Measurements from ENCODE around the gene NCOA1.
"Not testable (repeated sequence)": the region's sequence is repeated elsewhere in the genome, so short reads cannot be mapped to it uniquely, and the experiment has no call there.

The NCOA1 gene

GRCh38 chr2:24579053-24579803, 88.2 kb downstream of the NCOA1 start:
- H3K27ac ChIP-seq: no peak overlapping the region
- in situ Hi-C loops (cut with HindIII; ENCODE audit: low pct_ligation_motif_present, low sequenced_read_pairs): no loop called here
- no peaks in the 10 kb centered on the region for H3K27me3 ChIP-seq (replicated peaks)
- TF ChIP-seq, protein P1, sequence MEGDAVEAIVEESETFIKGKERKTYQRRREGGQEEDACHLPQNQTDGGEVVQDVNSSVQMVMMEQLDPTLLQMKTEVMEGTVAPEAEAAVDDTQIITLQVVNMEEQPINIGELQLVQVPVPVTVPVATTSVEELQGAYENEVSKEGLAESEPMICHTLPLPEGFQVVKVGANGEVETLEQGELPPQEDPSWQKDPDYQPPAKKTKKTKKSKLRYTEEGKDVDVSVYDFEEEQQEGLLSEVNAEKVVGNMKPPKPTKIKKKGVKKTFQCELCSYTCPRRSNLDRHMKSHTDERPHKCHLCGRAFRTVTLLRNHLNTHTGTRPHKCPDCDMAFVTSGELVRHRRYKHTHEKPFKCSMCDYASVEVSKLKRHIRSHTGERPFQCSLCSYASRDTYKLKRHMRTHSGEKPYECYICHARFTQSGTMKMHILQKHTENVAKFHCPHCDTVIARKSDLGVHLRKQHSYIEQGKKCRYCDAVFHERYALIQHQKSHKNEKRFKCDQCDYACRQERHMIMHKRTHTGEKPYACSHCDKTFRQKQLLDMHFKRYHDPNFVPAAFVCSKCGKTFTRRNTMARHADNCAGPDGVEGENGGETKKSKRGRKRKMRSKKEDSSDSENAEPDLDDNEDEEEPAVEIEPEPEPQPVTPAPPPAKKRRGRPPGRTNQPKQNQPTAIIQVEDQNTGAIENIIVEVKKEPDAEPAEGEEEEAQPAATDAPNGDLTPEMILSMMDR (IDR thresholded peaks at IDR 0.05; ENCODE audit: low read depth, low read length, missing control alignments): no peak
- DNase-seq: no peak
- H3K36me3 ChIP-seq (replicated peaks): no peaks in the 10 kb centered on the region
- no peak overlapping the region for H3K4me3 ChIP-seq (ENCODE audit: low read depth, low read length)

GRCh38 chr2:24580561-24580960, 89.5 kb downstream of the NCOA1 start:
- Histone ChIP-seq H3K27me3 (replicated peaks) (no peaks in the 10 kb centered on the region), H3K27ac (no peak overlapping the region), H3K4me3 (ENCODE audit: low read depth, low read length) (no peak overlapping the region), H3K36me3 (replicated peaks) (no peaks in the 10 kb centered on the region)
- TF ChIP-seq, protein P1 (IDR thresholded peaks at IDR 0.05; ENCODE audit: low read depth, low read length, missing control alignments): no peak
- in situ Hi-C loops (cut with HindIII; ENCODE audit: low pct_ligation_motif_present, low sequenced_read_pairs): no loop called here
- no peak for DNase-seq

GRCh38 chr2:24581971-24582370, 90.9 kb downstream of the NCOA1 start:
- H3K36me3 ChIP-seq (replicated peaks); H3K4me3 ChIP-seq (ENCODE audit: low read depth, low read length); H3K27ac ChIP-seq; DNase-seq; H3K27me3 ChIP-seq (replicated peaks); in situ Hi-C loops (cut with HindIII; ENCODE audit: low pct_ligation_motif_present, low sequenced_read_pairs): not testable (repeated sequence)

DNA sequence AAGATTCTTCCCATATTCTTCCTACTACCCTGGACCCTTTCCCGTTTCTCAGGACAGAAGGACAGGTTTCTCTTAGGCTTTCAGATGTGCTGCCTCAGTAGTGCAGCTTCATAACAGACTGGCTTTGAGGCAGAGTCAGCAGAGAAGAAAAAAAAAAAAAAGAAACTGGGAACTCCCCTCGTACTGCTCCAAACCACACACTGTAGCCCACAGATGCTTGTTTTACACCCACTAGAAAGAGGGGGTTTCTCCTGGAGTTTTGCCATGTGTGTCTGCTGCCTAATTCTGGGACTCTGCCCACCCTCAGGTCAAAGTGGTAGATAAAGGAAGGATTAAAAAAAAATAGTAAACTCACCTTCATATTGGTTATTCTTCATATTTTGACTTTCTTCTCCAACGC, 95.9 kb downstream of the NCOA1 start:
- TF ChIP-seq, protein P1 (IDR thresholded peaks at IDR 0.05; ENCODE audit: low read depth, low read length, missing control alignments): no peak
- in situ Hi-C loops (cut with HindIII; ENCODE audit: low pct_ligation_motif_present, low sequenced_read_pairs): no loop called here
- no peak for DNase-seq
- H3K27me3 ChIP-seq (replicated peaks): no peaks in the 10 kb centered on the region
- H3K27ac ChIP-seq: no peak overlapping the region
- no peaks in the 10 kb centered on the region for H3K36me3 ChIP-seq (replicated peaks)
- no peak overlapping the region for H3K4me3 ChIP-seq (ENCODE audit: low read depth, low read length)

DNA sequence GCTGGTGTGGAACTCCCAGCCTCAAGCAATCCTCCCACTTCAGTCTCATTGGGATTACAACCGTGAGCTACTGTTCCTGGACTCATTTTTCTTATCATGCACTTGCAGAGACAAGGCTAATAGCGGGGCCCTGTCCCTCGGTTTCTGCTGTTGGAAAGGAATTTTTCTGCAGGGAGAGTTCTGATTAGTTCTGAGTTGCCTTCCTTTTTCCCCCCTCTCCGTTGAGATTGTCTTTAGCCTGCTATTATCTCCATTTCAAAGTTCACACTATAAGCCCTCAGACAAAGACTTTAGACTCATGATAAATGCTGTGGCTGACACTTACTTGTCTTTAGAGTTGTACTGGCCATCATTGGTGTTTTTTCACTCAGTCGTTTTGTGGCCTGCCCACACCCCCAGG, 97.2 kb downstream of the NCOA1 start:
- no peak overlapping the region for H3K27ac ChIP-seq
- TF ChIP-seq, protein P1 (IDR thresholded peaks at IDR 0.05; ENCODE audit: low read depth, low read length, missing control alignments): no peak
- DNase-seq: no peak
- no peaks in the 10 kb centered on the region for H3K27me3 ChIP-seq (replicated peaks)
- no peaks in the 10 kb centered on the region for H3K36me3 ChIP-seq (replicated peaks)
- in situ Hi-C loops (cut with HindIII; ENCODE audit: low pct_ligation_motif_present, low sequenced_read_pairs): no loop called here
- H3K4me3 ChIP-seq (ENCODE audit: low read depth, low read length): no peak overlapping the region

GRCh38 chr2:24592441-24593100, 101.5 kb downstream of the NCOA1 start:
- H3K4me3 ChIP-seq (ENCODE audit: low read depth, low read length): no peak overlapping the region
- in situ Hi-C loops (cut with HindIII; ENCODE audit: low pct_ligation_motif_present, low sequenced_read_pairs): no loop called here
- TF ChIP-seq, protein P1 (IDR thresholded peaks at IDR 0.05; ENCODE audit: low read depth, low read length, missing control alignments): no peak
- no peaks in the 10 kb centered on the region for H3K36me3 ChIP-seq (replicated peaks)
- H3K27ac ChIP-seq: no peak overlapping the region
- no peaks in the 10 kb centered on the region for H3K27me3 ChIP-seq (replicated peaks)
- no peak for DNase-seq
